Measurements from ENCODE around the gene GATAD2A.

The GATAD2A gene

DNA sequence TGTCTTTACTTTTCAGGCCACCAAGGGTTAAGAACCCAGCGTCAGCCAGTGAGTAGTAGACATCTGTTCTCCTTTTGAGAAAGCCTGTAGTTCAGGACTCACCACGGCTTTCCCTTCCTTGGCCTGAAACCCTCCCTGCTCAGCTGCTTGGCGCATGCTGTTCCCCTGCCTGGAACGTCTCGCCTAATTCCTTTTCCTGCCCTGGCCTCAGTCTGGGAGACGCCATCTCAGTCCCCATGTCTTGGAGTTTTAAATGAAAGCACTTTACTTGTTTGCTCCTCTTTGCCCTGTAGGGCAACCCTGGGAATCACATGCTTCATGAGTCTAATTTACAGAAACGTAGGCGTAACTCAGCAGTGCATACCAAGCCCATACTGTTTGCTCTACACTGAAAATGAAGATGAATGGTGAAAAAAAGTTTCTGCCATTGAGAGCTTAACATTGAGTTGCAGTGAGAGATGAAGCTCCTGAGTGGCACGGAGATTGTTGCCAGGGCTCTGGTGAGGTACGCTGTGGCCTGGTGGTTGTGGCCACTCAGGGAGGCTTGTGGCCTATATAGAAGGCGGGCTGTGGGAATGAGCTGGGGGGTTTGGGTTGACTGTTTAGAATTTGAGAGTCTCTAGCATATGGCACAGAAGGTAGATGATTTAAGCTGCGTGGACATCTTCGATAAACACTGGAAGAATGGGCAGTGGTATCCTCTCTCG is 52.8 kb downstream of the GATAD2A start:
- peak overlapping the region; percentile 53 for H3K4me2 ChIP-seq (ENCODE audit: low read length)
- H3K79me2 ChIP-seq (ENCODE audit: low read length): peaks cover 96% of the 10 kb centered on the region
- H3K4me1 ChIP-seq (ENCODE audit: low read length): peaks cover 36% of the 10 kb centered on the region
- peaks cover 84% of the 10 kb centered on the region for H4K20me1 ChIP-seq (ENCODE audit: insufficient read depth, low read length)
- no peak overlapping the region for H2AFZ ChIP-seq (ENCODE audit: low read depth, low read length)
- no peak overlapping the region; the same call in 1 of the 2 replicates for H3K4me3 ChIP-seq (ENCODE audit: low read length)
- H3K9me3 ChIP-seq (ENCODE audit: insufficient read depth, low read length): no peaks in the 10 kb centered on the region
- TF ChIP-seq EZH2phosphoT487 (IDR thresholded peaks at IDR 0.05; ENCODE audit: low read depth): no peak
- no peak for TF ChIP-seq CTCF (IDR thresholded peaks at IDR 0.05; ENCODE audit: low read depth, low read length)
- H3K9ac ChIP-seq (ENCODE audit: low read length): no peak overlapping the region
- H3K27ac ChIP-seq (ENCODE audit: low read length): 0 out of 2 replicates have a peak overlapping the region, but pooled peaks have one; percentile 35
- H3K36me3 ChIP-seq (replicated peaks; ENCODE audit: low read depth, low read length): peaks cover 10% of the 10 kb centered on the region
- no peaks in the 10 kb centered on the region for H3K27me3 ChIP-seq (ENCODE audit: low read depth, low read length)

DNA sequence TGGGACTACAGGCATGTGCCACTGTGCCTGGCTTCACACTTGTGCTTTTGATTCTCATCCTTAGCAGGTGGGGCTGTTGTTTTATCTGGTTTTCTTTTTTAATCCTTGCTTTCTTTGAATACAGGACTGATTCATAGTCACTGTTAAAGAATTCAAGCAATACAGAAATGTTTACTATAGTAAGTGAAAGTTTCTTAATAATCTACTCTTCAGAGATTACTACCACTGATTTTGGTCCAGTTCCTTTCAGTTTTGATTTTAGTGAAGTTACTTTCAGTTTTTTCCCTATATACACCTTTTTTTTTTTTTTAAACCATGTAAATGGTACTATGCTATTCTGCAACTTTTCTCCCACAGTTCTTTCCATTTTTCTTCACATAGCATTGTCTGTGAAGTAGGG is 53.6 kb downstream of the GATAD2A start:
- Histone ChIP-seq H4K20me1 (ENCODE audit: insufficient read depth, low read length) (peaks cover 91% of the 10 kb centered on the region), H3K9me3 (ENCODE audit: insufficient read depth, low read length) (no peaks in the 10 kb centered on the region), H3K9ac (ENCODE audit: low read length) (no peak overlapping the region), H3K4me1 (ENCODE audit: low read length) (peaks cover 43% of the 10 kb centered on the region), H3K4me2 (ENCODE audit: low read length) (peak overlapping the region; percentile 53), H3K36me3 (replicated peaks; ENCODE audit: low read depth, low read length) (peaks cover 13% of the 10 kb centered on the region), H3K79me2 (ENCODE audit: low read length) (peaks cover 96% of the 10 kb centered on the region), H3K4me3 (ENCODE audit: low read length) (peak overlapping the region; percentile 12; the same call in 1 of the 2 replicates), H3K27me3 (ENCODE audit: low read depth, low read length) (no peaks in the 10 kb centered on the region), H3K27ac (ENCODE audit: low read length) (peak overlapping the region; percentile 35), H2AFZ (ENCODE audit: low read depth, low read length) (no peak overlapping the region)
- no peak for TF ChIP-seq CTCF (IDR thresholded peaks at IDR 0.05; ENCODE audit: low read depth, low read length)

DNA sequence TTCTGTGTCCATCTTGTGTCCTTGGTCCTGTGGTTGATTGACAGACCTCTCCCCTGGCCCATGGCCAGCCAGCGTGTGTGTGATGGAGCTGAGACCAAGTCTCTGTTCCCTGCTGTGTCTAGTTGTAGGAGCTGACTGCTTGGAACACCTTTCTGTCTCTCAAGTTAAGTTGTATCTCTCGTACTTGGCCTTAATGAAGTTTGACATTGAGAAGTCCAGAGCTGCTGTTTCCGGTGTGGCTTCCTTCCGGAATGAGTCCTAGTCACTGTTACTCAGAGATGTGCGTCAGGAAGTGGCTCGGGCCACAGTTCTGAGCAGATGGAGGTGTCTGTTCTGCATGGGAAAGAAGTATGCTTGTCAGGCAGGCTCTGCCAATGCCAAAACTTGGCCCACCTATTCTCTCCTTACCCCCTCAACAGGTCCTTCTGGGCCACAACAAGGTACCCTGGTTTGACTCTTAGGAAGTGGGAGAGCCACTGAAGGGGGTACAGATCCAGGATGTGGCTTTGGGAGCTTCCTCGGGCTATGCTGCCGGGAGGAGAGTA is 54.3 kb downstream of the GATAD2A start:
- peaks cover 85% of the 10 kb centered on the region for H4K20me1 ChIP-seq (ENCODE audit: insufficient read depth, low read length)
- peaks cover 20% of the 10 kb centered on the region for H3K36me3 ChIP-seq (replicated peaks; ENCODE audit: low read depth, low read length)
- H3K27me3 ChIP-seq (ENCODE audit: low read depth, low read length): no peaks in the 10 kb centered on the region
- H3K4me1 ChIP-seq (ENCODE audit: low read length): peaks cover 43% of the 10 kb centered on the region
- H3K4me3 ChIP-seq (ENCODE audit: low read length): 0 out of 2 replicates have a peak overlapping the region, but pooled peaks have one; percentile 0
- H3K27ac ChIP-seq (ENCODE audit: low read length): peak overlapping the region; percentile 3; the same call in 1 of the 2 replicates
- H3K9me3 ChIP-seq (ENCODE audit: insufficient read depth, low read length): no peaks in the 10 kb centered on the region
- H3K9ac ChIP-seq (ENCODE audit: low read length): no peak overlapping the region
- TF ChIP-seq EZH2phosphoT487 (IDR thresholded peaks at IDR 0.05; ENCODE audit: low read depth) (no peak), CTCF (IDR thresholded peaks at IDR 0.05; ENCODE audit: low read depth, low read length) (no peak)
- peaks cover 95% of the 10 kb centered on the region for H3K79me2 ChIP-seq (ENCODE audit: low read length)
- H3K4me2 ChIP-seq (ENCODE audit: low read length): peak overlapping the region; percentile 53
- H2AFZ ChIP-seq (ENCODE audit: low read depth, low read length): no peak overlapping the region

- TF ChIP-seq CTCF (IDR thresholded peaks at IDR 0.05; ENCODE audit: low read depth, low read length) (no peak), EZH2phosphoT487 (IDR thresholded peaks at IDR 0.05; ENCODE audit: low read depth) (no peak)
- peaks cover 95% of the 10 kb centered on the region for H3K79me2 ChIP-seq (ENCODE audit: low read length)
- H3K27ac ChIP-seq (ENCODE audit: low read length): no peak overlapping the region
- no peak overlapping the region for H3K4me3 ChIP-seq (ENCODE audit: low read length)
- H3K4me1 ChIP-seq (ENCODE audit: low read length): peaks cover 43% of the 10 kb centered on the region
- no peak overlapping the region for H3K9ac ChIP-seq (ENCODE audit: low read length)
- H3K36me3 ChIP-seq (replicated peaks; ENCODE audit: low read depth, low read length): peaks cover 25% of the 10 kb centered on the region
- no peaks in the 10 kb centered on the region for H3K9me3 ChIP-seq (ENCODE audit: insufficient read depth, low read length)
- no peak overlapping the region for H2AFZ ChIP-seq (ENCODE audit: low read depth, low read length)
- H4K20me1 ChIP-seq (ENCODE audit: insufficient read depth, low read length): peaks cover 85% of the 10 kb centered on the region
- peak overlapping the region; percentile 53 for H3K4me2 ChIP-seq (ENCODE audit: low read length)
- no peaks in the 10 kb centered on the region for H3K27me3 ChIP-seq (ENCODE audit: low read depth, low read length)
Observed at GRCh38 chr19:19460258-19460731, 54.8 kb downstream of the GATAD2A start.
